ENCODE measurements around the gene SFXN5. TPM values are rescaled to one million over a fixed set of nuclear protein-coding genes. Genes with fewer than 3 reads are reported as not detected.

The SFXN5 gene
- total RNA-seq, 1 donor from 2014 or later = 8.1 TPM

DNA sequence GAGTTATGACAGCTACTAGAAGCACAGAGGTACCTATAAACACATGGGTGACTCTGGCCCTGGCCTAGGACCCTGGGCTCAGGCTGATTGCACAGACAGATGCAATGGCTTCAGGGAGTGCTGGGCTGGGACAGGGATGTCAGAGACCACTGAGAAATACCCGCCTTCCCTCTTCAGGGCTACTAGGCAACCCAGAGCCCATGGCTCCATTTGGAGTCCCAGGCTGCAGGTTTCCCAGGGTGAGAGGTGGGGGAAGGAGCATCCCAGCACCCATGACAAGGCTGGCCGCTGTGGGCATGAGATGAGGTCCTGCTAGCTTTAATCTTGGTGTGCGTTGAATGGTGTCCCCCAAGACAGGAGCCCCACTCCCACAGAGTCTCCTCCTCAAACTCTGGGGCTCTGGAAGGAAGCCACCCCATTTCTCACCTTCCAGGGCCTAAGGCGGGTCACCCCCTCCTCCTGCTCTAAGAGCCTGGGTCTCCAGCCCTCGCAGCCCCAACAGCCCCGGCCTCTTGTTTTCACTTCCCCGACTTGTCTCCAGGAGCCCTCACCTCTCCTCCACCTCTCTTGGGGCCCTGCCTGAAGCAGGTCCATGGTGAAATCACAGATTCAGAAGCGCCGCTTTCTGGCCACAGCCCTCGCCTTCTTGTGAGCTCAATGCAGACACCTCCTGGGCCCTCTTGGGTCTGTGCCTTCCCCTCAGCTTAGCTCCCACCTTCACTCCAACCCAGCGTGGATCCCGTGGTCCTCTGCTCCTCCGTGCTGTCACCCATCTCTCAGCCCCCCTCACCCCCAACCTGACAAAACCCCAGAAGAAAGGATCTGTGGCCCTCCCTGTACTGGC lies 112.7 kb downstream of the SFXN5 start:
- DNase-seq (ENCODE audit: low read depth in 2 of 2) = no peak

GRCh38 chr2:72956936-72957335 lies 114.6 kb downstream of the SFXN5 start:
- DNase-seq (ENCODE audit: low read depth in 2 of 2) = no peak

GRCh38 chr2:72956050-72956395 lies 115.5 kb downstream of the SFXN5 start:
- DNase-seq (ENCODE audit: low read depth in 2 of 2) = no peak

DNA sequence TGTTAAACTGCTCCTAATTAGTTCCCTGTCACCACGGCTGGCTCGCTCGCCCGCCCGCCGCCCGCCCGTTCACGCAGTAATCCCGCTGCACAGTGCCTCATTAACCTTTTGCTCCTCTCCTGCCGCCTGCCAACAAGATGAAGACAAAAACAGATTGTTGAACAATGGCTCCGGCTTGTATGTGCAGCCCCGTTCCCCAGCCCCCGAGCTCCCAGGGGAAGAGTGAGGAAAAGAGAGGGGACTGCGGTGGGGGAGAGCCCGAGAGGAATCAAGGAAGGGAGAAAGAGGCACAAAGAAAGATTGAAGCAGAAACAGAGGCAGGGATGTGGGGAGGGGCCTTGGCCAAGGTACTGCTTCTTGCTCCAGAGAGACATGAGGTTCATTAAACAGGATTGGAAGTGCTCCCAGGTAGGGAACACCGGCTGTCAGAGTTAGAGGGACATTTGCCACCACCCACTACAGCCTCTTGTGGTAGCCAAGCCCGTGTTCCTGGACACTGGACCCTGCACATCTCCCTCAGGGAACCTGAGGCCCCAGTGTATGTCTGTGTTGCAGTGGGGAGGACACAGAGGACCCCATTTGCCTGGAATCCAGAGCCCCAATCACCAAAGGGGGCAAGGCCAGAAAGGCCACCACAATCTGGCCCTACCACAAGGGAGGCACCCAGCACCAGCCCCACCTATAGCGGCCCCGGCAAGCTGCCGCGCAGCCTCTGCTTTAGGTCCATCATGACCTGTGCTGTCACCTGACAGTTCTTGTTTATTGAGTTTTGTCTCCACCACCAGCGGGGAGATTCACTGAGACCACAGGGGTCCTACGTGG lies 116.1 kb downstream of the SFXN5 start:
- no peak for DNase-seq (ENCODE audit: low read depth in 2 of 2)

- DNase-seq (ENCODE audit: low read depth in 2 of 2) = no peak
Measured at GRCh38 chr2:72954376-72955227, 116.9 kb downstream of the SFXN5 start.

DNA sequence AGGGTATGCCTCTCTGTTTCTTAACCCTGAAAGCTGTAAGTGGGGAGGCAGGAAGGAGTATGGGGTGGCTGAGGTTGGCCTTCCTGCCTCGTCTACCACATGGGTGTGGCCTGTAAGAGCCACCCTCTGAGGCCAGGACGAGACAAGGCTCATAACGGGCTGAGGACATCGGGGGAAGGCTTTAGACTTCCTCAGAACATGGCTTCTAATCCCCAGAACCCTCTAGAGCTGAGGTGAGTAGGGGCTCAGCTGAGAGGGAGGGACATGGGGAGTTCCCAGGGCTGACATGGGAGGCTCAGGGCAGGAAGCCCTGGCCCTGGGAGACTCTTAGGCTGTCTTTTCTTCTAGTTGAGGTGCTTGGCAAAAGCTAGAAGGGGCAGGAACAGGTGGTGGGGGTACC lies 117.5 kb downstream of the SFXN5 start:
- DNase-seq (ENCODE audit: low read depth in 2 of 2) = no peak

- no peak for DNase-seq (ENCODE audit: low read depth in 2 of 2)
Measured at GRCh38 chr2:72953528-72953927, 118.0 kb downstream of the SFXN5 start.

DNA sequence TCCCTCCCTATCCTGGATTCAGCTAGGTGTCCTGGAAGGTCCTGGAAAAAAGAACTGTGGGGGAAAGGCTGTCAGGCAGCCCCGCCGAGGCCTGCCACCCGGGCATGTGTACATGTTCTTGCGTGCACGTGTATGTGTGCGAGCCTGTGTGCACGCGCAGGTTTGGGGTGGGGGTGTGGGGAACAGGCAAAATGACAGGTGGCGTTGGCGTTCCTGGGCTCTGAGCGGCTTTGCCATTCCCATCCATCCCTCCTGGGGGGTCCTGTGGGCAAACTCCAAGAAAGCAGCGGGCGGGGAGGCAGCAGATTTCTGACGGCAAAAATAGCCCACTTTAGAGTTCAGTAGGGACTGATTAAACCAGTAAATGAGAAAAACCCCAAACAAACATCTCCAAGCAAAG lies 118.6 kb downstream of the SFXN5 start:
- no peak for DNase-seq (ENCODE audit: low read depth in 2 of 2)

- DNase-seq (ENCODE audit: low read depth in 2 of 2) = no peak
Measured at GRCh38 chr2:72952110-72952823, 119.2 kb downstream of the SFXN5 start.

- DNase-seq (ENCODE audit: low read depth in 2 of 2) = no peak
Measured at GRCh38 chr2:72951303-72952095, 120.0 kb downstream of the SFXN5 start.

DNA sequence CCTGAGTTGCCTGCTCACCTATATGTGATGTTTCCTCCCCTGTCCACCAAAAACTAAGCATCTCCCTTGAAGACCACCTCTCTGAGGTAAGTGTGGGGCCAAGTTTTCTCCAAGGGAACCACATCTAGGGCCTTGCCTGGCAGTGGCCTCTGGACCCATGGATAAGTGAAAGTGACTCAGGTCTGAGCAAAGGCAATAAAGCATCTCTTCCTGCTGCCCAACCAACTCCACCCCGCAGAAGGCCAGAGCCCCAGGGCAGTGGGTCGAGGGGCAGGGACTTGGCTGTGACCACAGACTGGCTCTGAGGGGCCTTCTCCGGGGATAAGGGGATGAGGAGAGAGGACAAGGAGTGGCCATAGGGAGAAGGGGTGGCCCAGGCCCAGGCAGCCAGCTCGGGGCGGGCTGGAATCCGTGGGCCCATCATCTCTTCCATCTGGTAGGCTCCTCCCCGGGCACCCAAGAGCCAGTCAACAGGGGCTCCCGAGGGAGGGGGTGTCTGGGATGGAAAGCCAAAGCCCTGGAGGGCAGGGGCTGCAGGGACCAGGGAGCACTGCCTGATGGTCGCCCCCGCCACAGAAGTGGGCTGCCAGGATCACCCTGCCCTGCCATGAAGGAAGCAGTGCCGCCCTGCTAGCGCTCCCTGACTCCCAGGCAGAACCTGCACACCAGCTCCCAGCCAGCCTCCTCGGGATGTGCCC lies 120.8 kb downstream of the SFXN5 start:
- no peak for DNase-seq (ENCODE audit: low read depth in 2 of 2)

DNA sequence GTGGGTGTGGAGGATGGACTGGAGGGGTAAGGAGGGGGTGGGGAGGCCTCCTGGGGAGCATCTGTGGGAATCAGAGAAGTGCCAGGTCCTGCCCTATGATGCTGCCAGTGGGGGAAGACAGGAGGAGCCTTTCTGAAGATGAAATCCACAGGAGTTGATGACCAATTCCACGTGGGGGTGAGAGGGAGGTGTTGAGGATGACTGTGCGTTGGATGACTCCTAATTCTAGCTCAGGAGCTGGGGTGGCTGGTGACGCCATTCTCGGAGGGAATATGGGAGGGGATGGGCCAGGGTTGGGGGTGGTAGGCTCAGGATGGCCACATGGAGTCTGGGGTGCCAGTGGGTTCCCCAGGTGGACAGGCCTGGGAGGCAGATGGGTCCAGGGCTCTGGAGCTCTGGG lies 121.9 kb downstream of the SFXN5 start:
- no peak for DNase-seq (ENCODE audit: low read depth in 2 of 2)

GRCh38 chr2:72949045-72949444 lies 122.5 kb downstream of the SFXN5 start:
- no peak for DNase-seq (ENCODE audit: low read depth in 2 of 2)

DNA sequence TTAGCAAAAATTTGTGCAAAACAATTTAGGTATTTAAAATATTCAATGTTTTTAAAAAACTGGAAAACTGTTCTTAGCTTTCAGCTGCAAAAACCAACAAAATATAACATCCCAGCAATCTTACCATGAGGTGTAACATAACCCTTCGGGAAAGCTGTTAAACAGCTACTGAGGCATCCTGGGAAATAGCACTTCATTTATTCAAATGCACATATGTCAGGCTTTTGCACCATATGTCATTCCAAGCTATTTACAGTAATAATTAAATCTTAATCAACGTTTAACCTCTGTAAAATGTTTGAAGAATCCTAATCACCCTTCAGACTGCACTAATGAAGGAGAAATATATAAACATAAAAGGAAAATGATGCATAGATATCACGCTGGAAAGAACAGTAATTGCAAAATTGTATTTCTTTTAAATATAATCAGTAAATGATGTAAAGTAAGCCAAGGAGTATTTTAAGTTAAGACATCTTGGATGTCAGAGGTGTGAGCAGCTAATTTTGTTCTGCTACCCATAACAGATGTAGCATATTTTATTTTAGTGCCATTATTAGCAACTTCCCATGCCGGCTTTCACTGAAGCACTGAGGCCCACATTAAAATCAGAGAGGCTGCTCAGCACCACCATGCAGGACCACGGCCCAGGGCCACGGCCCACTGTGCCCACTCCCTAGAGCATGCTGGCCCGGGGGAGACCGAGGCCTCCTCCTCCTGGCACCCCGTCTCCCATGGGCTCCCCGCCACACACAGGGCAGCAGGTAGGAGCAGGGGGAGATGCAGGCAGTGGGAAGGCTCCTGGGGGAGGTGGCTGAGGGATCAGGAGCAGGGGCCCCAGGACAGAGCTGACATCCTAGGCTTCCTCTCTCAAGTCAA lies 123.3 kb downstream of the SFXN5 start:
- DNase-seq (ENCODE audit: low read depth in 2 of 2) = no peak

- DNase-seq (ENCODE audit: low read depth in 2 of 2) = no peak
Measured at GRCh38 chr2:72946466-72946865, 125.0 kb downstream of the SFXN5 start.

GRCh38 chr2:72945450-72946019 lies 126.0 kb downstream of the SFXN5 start:
- DNase-seq (ENCODE audit: low read depth in 2 of 2) = no peak

GRCh38 chr2:72944804-72945449 lies 126.6 kb downstream of the SFXN5 start:
- no peak for DNase-seq (ENCODE audit: low read depth in 2 of 2)
